WTC11 (cell line): ENCODE measurements around the gene AHNAK2. TPM values are rescaled to one million over a fixed set of nuclear protein-coding genes. Genes with fewer than 3 reads are reported as not detected.

Experiments
- ATAC-seq: fragments of 200-7000 bp; cut with Tn5 transposase; 2 replicates; pipeline ENCODE4 v1.10.0; 2021; ENCODE audit warnings: mild to moderate bottlenecking, moderate library complexity
- CTCF ChIA-PET: fragments of 300-600 bp; sonication (Branson Sonifier 250); formaldehyde crosslinking; loops from one replicate; lab custom pipeline; 2021; ENCODE audit warnings: antibody characterized with exemption; lab: Charles Lee
- POLR2A ChIA-PET: fragments of 350-600 bp; sonication (Branson Sonifier 250); formaldehyde crosslinking; loops from one replicate; lab custom pipeline; 2021; ENCODE audit warnings: antibody characterized with exemption; lab: Charles Lee
- DNase-seq: peaks from one replicate; pipeline ENCODE4 v3.0.0; 2021; ENCODE audit warnings: low spot score
- H3K27ac Mint-ChIP-seq: 2 replicates; pipeline ENCODE4 v1.8.0; 2021; ENCODE audit warnings: mixed read lengths
- H3K27me3 Mint-ChIP-seq: 2 replicates; pipeline ENCODE4 v1.8.0; 2021; ENCODE audit warnings: low read depth, mild to moderate bottlenecking, moderate library complexity, mixed read lengths
- H3K36me3 Mint-ChIP-seq: 2 replicates; pipeline ENCODE4 v1.8.0; 2021; ENCODE audit warnings: mixed read lengths
- H3K4me1 Mint-ChIP-seq: 2 replicates; pipeline ENCODE4 v1.8.0; 2022; ENCODE audit warnings: mixed read lengths
- H3K4me3 Mint-ChIP-seq: 2 replicates; pipeline ENCODE4 v1.8.0; 2021; ENCODE audit warnings: mild to moderate bottlenecking, moderate library complexity, mixed read lengths
- H3K9me3 Mint-ChIP-seq: 2 replicates; pipeline ENCODE4 v1.8.0; 2021; ENCODE audit warnings: mixed read lengths
- ARID4B ChIP-seq: sonication (generic); formaldehyde crosslinking; IDR thresholded peaks from 2 replicates; pipeline ENCODE4 v1.8.0; 2023; ENCODE audit warnings: missing genetic modification reagents, mild to moderate bottlenecking, borderline replicate concordance
- ATF6 ChIP-seq: sonication (generic); formaldehyde crosslinking; IDR thresholded peaks from 2 replicates; pipeline ENCODE4 v1.8.1; 2023; ENCODE audit warnings: mild to moderate bottlenecking, missing genetic modification reagents
- CDX4 ChIP-seq: fragments of 250-450 bp; sonication (Bioruptor Pico); IDR thresholded peaks from 2 replicates; pipeline ENCODE4 v1.9.0; 2021; ENCODE audit warnings: moderate library complexity, mild to moderate bottlenecking, inconsistent platforms, borderline replicate concordance
- E2F4 ChIP-seq: sonication (generic); formaldehyde crosslinking; IDR thresholded peaks from 2 replicates; pipeline ENCODE4 v1.8.1; 2022; ENCODE audit warnings: low read depth, mild to moderate bottlenecking, moderate library complexity, missing genetic modification reagents, borderline replicate concordance
- ESRRA ChIP-seq: sonication (generic); formaldehyde crosslinking; IDR thresholded peaks from 2 replicates; pipeline ENCODE4 v1.8.1; 2022; ENCODE audit warnings: mild to moderate bottlenecking, missing genetic modification reagents, borderline replicate concordance
- KAT7 ChIP-seq: sonication (generic); formaldehyde crosslinking; IDR thresholded peaks from 2 replicates; pipeline ENCODE4 v1.8.1; 2023; ENCODE audit warnings: missing genetic modification reagents, mild to moderate bottlenecking, borderline replicate concordance
- NR2C2 ChIP-seq: sonication (generic); formaldehyde crosslinking; IDR thresholded peaks from 2 replicates; pipeline ENCODE4 v1.8.0; 2022; ENCODE audit warnings: mild to moderate bottlenecking, missing genetic modification reagents
- RELA ChIP-seq: sonication (generic); formaldehyde crosslinking; IDR thresholded peaks from 2 replicates; pipeline ENCODE4 v1.8.1; 2022; ENCODE audit warnings: missing genetic modification reagents, mild to moderate bottlenecking, borderline replicate concordance
- SMAD4 ChIP-seq: sonication (generic); formaldehyde crosslinking; IDR thresholded peaks from 2 replicates; pipeline ENCODE4 v1.8.0; 2022; ENCODE audit warnings: mild to moderate bottlenecking, missing genetic modification reagents
- SOX15 ChIP-seq: fragments of 250-450 bp; sonication (Bioruptor Pico); IDR thresholded peaks from 2 replicates; pipeline ENCODE4 v1.9.0; 2021; ENCODE audit warnings: mild to moderate bottlenecking
- SP1 ChIP-seq: sonication (generic); formaldehyde crosslinking; conservative IDR thresholded peaks from 2 replicates; pipeline ENCODE4 v1.8.1; 2022; ENCODE audit warnings: missing genetic modification reagents
- ZNF138 ChIP-seq: sonication (generic); formaldehyde crosslinking; conservative IDR thresholded peaks from 2 replicates; pipeline ENCODE4 v1.8.1; 2022; ENCODE audit warnings: mild to moderate bottlenecking, moderate library complexity, missing genetic modification reagents
- ZNF219 ChIP-seq: sonication (generic); formaldehyde crosslinking; IDR thresholded peaks from 2 replicates; pipeline ENCODE4 v1.8.0; 2023; ENCODE audit warnings: missing genetic modification reagents, mild to moderate bottlenecking, borderline replicate concordance
- ZNF263 ChIP-seq: sonication (generic); formaldehyde crosslinking; IDR thresholded peaks from 2 replicates; pipeline ENCODE4 v1.8.1; 2022; ENCODE audit warnings: low read depth, mild to moderate bottlenecking, moderate library complexity, missing genetic modification reagents
- total RNA-seq: library from RNA; stranded (reverse); gene quantifications from 3 replicates; pipeline ENCODE4 v1.2.3, GENCODE V29; 2021
- TF ChIP-seq, protein P1 (sequence below): sonication (generic); formaldehyde crosslinking; IDR thresholded peaks from 2 replicates; pipeline ENCODE4 v1.8.0; 2023; ENCODE audit warnings: missing genetic modification reagents
- TF ChIP-seq, protein P2 (sequence below): sonication (generic); formaldehyde crosslinking; IDR thresholded peaks from 2 replicates; pipeline ENCODE4 v1.8.0; 2022; ENCODE audit warnings: mild to moderate bottlenecking, missing genetic modification reagents
- TF ChIP-seq, protein P3 (sequence below): sonication (generic); formaldehyde crosslinking; IDR thresholded peaks from 2 replicates; pipeline ENCODE4 v1.8.0; 2022; ENCODE audit warnings: missing genetic modification reagents

Gene AHNAK2
- total RNA-seq, 1 experiment from 2014 or later: 3.5 TPM

- Mint-ChIP-seq H3K27me3 (no peaks in the 10 kb centered on the region), H3K36me3 (no peaks in the 10 kb centered on the region)
- CTCF ChIA-PET: no interaction called here
- TF ChIP-seq ATF6 (no peak), KAT7 (CRISPR knock-in tag) (no peak), ESRRA (no peak), E2F4 (CRISPR knock-in tag) (no peak), SP1 (CRISPR knock-in tag) (no peak)
- TF ChIP-seq, all 79 proteins: peak for 0
- H3K4me3 Mint-ChIP-seq: no peak overlapping the region
- no peaks in the 10 kb centered on the region for H3K9me3 Mint-ChIP-seq
- POLR2A ChIA-PET: no interaction called here
- DNase-seq: no peak
- ATAC-seq: no peak
- no peak overlapping the region for H3K27ac Mint-ChIP-seq
- peaks cover 2% of the 10 kb centered on the region; the same call in 1 of the 2 replicates for H3K4me1 Mint-ChIP-seq
Observed at GRCh38 chr14:104888489-104889374, 89.4 kb downstream of the AHNAK2 start.

DNA sequence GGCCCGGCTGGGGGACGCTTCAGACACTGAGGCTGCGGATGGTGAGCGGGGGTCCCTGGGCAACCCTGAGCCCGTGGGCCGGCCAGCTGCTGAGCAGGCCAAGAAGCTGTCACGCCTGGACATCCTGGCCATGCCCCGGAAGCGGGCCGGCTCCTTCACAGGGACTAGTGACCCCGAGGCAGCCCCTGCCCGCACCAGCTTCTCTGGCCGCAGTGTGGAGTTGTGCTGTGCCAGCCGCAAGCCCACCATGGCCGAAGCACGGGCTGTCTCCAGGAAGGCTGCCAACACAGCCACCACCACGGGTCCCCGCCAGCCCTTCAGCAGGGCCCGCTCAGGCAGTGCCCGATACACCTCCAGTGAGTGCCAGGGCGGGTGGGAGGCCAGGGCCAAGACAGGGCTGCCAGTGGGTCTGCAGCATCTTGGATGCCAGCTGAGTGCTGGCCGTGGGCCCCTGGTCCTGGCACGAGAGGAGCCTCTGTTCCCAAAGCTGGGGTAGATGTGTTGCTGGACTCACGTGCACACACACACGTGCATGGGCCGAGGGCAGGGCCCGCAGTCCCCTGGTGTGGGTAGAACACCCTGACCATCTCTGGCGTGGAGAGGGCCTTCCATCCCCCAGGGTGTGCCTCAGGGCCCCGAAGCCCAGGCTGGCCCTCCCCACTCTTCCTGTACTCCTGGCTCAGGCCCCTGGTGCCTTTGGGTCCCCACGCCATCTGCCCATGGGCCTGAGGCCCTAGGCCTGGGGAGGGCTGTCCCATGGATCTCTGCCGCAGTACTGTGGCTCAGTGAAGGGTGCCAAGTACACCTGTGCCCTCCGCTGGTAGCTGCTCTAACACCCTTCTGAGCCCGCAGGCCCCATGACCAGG, 90.3 kb downstream of the AHNAK2 start:
- H3K4me1 Mint-ChIP-seq: peaks cover 2% of the 10 kb centered on the region; the same call in 1 of the 2 replicates
- no peaks in the 10 kb centered on the region for H3K9me3 Mint-ChIP-seq
- POLR2A ChIA-PET: no interaction called here
- no peak overlapping the region for H3K4me3 Mint-ChIP-seq
- no peaks in the 10 kb centered on the region for H3K27me3 Mint-ChIP-seq
- H3K27ac Mint-ChIP-seq: no peak overlapping the region
- no peaks in the 10 kb centered on the region for H3K36me3 Mint-ChIP-seq
- CTCF ChIA-PET: no interaction called here
- ATAC-seq (no peak), DNase-seq (no peak)
- TF ChIP-seq SMAD4 (CRISPR knock-in tag) (no peak), RELA (no peak), ZNF263 (CRISPR knock-in tag) (no peak), ZNF138 (no peak), ARID4B (CRISPR knock-in tag) (no peak), ZNF219 (CRISPR knock-in tag) (no peak), NR2C2 (no peak), CDX4 (CRISPR knock-in tag) (no peak), SOX15 (CRISPR knock-in tag) (no peak)
- TF ChIP-seq, protein P1, sequence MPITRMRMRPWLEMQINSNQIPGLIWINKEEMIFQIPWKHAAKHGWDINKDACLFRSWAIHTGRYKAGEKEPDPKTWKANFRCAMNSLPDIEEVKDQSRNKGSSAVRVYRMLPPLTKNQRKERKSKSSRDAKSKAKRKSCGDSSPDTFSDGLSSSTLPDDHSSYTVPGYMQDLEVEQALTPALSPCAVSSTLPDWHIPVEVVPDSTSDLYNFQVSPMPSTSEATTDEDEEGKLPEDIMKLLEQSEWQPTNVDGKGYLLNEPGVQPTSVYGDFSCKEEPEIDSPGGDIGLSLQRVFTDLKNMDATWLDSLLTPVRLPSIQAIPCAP (CRISPR knock-in tag): no peak
- TF ChIP-seq, protein P2, sequence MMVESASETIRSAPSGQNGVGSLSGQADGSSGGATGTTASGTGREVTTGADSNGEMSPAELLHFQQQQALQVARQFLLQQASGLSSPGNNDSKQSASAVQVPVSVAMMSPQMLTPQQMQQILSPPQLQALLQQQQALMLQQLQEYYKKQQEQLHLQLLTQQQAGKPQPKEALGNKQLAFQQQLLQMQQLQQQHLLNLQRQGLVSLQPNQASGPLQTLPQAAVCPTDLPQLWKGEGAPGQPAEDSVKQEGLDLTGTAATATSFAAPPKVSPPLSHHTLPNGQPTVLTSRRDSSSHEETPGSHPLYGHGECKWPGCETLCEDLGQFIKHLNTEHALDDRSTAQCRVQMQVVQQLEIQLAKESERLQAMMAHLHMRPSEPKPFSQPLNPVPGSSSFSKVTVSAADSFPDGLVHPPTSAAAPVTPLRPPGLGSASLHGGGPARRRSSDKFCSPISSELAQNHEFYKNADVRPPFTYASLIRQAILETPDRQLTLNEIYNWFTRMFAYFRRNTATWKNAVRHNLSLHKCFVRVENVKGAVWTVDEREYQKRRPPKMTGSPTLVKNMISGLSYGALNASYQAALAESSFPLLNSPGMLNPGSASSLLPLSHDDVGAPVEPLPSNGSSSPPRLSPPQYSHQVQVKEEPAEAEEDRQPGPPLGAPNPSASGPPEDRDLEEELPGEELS (CRISPR knock-in tag): no peak
- TF ChIP-seq, protein P3, sequence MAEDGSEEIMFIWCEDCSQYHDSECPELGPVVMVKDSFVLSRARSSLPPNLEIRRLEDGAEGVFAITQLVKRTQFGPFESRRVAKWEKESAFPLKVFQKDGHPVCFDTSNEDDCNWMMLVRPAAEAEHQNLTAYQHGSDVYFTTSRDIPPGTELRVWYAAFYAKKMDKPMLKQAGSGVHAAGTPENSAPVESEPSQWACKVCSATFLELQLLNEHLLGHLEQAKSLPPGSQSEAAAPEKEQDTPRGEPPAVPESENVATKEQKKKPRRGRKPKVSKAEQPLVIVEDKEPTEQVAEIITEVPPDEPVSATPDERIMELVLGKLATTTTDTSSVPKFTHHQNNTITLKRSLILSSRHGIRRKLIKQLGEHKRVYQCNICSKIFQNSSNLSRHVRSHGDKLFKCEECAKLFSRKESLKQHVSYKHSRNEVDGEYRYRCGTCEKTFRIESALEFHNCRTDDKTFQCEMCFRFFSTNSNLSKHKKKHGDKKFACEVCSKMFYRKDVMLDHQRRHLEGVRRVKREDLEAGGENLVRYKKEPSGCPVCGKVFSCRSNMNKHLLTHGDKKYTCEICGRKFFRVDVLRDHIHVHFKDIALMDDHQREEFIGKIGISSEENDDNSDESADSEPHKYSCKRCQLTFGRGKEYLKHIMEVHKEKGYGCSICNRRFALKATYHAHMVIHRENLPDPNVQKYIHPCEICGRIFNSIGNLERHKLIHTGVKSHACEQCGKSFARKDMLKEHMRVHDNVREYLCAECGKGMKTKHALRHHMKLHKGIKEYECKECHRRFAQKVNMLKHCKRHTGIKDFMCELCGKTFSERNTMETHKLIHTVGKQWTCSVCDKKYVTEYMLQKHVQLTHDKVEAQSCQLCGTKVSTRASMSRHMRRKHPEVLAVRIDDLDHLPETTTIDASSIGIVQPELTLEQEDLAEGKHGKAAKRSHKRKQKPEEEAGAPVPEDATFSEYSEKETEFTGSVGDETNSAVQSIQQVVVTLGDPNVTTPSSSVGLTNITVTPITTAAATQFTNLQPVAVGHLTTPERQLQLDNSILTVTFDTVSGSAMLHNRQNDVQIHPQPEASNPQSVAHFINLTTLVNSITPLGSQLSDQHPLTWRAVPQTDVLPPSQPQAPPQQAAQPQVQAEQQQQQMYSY (CRISPR knock-in tag): no peak
